MCF 10A (cell line): Measurements from ENCODE around the gene SCGB1D2. TPM values are rescaled to one million over a fixed set of nuclear protein-coding genes. Genes with fewer than 3 reads are reported as not detected.
A peak's percentile ranks its signal among the peaks of the same experiment; 100 is the strongest.

Experiments used
- BruUV-seq: library from RNA; stranded (reverse); fragments of 400-500 nt; replicated peaks from 2 replicates; lab custom pipeline; 2021; lab: Mats Ljungman, UMichigan
- CTCF ChIA-PET: fragments of 300-600 bp; sonication (Branson Sonifier 250); formaldehyde crosslinking; extraction: SDS; loops from one replicate; lab custom pipeline; 2021; ENCODE audit warnings: antibody characterized with exemption, inconsistent platforms; lab: Yijun Ruan, JAX
- POLR2A ChIA-PET: fragments of 300-600, 350-650 bp; sonication (Branson Sonifier 250); formaldehyde crosslinking; extraction: SDS; loops from one replicate; lab custom pipeline; 2020; ENCODE audit warnings: antibody characterized with exemption, inconsistent platforms; lab: Yijun Ruan, JAX
- DNase-seq: peaks from one replicate; pipeline ENCODE4 v3.0.0-alpha.2; 2018; ENCODE audit not compliant: unreplicated experiment
- H3K27ac Mint-ChIP-seq: one replicate; pipeline ENCODE4 v1.8.0; 2022; ENCODE audit warnings: mild to moderate bottlenecking, low read depth, mixed read lengths; ENCODE audit not compliant: unreplicated experiment
- H3K27me3 Mint-ChIP-seq: one replicate; pipeline ENCODE4 v1.8.0; 2022; ENCODE audit warnings: mixed read lengths; ENCODE audit not compliant: insufficient read depth, unreplicated experiment
- H3K36me3 Mint-ChIP-seq: one replicate; pipeline ENCODE4 v1.8.0; 2022; ENCODE audit warnings: mild to moderate bottlenecking, moderate library complexity, mixed read lengths; ENCODE audit not compliant: insufficient read depth, unreplicated experiment
- H3K4me1 Mint-ChIP-seq: one replicate; pipeline ENCODE4 v1.8.0; 2022; ENCODE audit warnings: mixed read lengths; ENCODE audit not compliant: insufficient read depth, unreplicated experiment
- H3K4me3 Mint-ChIP-seq: one replicate; pipeline ENCODE4 v1.8.0; 2022; ENCODE audit warnings: mild to moderate bottlenecking, moderate library complexity, mixed read lengths; ENCODE audit not compliant: unreplicated experiment
- H3K9me3 Mint-ChIP-seq: one replicate; pipeline ENCODE4 v1.8.0; 2022; ENCODE audit warnings: mixed read lengths; ENCODE audit not compliant: unreplicated experiment
- CTCF ChIP-seq: fragments of 200-600 bp; IDR thresholded peaks from one replicate; pipeline ENCODE4 v1.8.0; 2022; ENCODE audit warnings: antibody characterized with exemption, mild to moderate bottlenecking; ENCODE audit not compliant: unreplicated experiment
- intact Hi-C: fragments of 100-400 bp; cut with micrococcal nuclease; formaldehyde crosslinking; loops from 2 replicates; pipeline ENCODE4 v1.14.1; 2022
- total RNA-seq: library from RNA; stranded (reverse); gene quantifications from 2 replicates; pipeline ENCODE4 v1.2.3, GENCODE V29; 2022

Gene SCGB1D2
- total RNA-seq, 1 experiment from 2014 or later = not detected

GRCh38 chr11:62208785-62209144 lies 33.3 kb upstream of the SCGB1D2 start:
- Mint-ChIP-seq H3K27ac (no peak overlapping the region), H3K4me1 (peaks cover 6% of the 10 kb centered on the region), H3K36me3 (no peaks in the 10 kb centered on the region), H3K27me3 (peaks cover 23% of the 10 kb centered on the region), H3K4me3 (no peak overlapping the region), H3K9me3 (no peaks in the 10 kb centered on the region)
- no peak for DNase-seq
- intact Hi-C loops = loop anchor here (2.0 kb wide), 1 partner anchor 38 kb away; no protein-coding TSS in a partner anchor
- POLR2A ChIA-PET = no interaction called here
- BruUV-seq = no TSS peak
- no peak for TF ChIP-seq CTCF
- CTCF ChIA-PET = interaction anchor here (1.4 kb wide), 1 partner anchor 37 kb away, joined by 3 read pairs; no protein-coding TSS in a partner anchor

GRCh38 chr11:62217191-62217748 lies 24.8 kb upstream of the SCGB1D2 start:
- intact Hi-C loops = loop anchor here (1.0 kb wide), 2 partner anchors 94 to 161 kb away; no protein-coding TSS in a partner anchor
- Mint-ChIP-seq H3K27me3 (no peaks in the 10 kb centered on the region), H3K9me3 (peaks cover 6% of the 10 kb centered on the region), H3K36me3 (no peaks in the 10 kb centered on the region), H3K4me1 (no peaks in the 10 kb centered on the region), H3K27ac (no peak overlapping the region), H3K4me3 (no peak overlapping the region)
- no TSS peak for BruUV-seq
- ChIA-PET POLR2A (interaction anchor here (0.7 kb wide), 1 partner anchor 1328 kb away, joined by 3 read pairs; no protein-coding TSS in a partner anchor), CTCF (interaction anchor here (0.6 to 1.8 kb wide), 10 partner anchors 13 to 161 kb away, joined by 3 to 17 read pairs (median 4); no protein-coding TSS in a partner anchor)
- peak; percentile 36 for TF ChIP-seq CTCF
- peak; percentile 39 for DNase-seq

GRCh38 chr11:62221498-62221897 lies 20.5 kb upstream of the SCGB1D2 start:
- CTCF ChIA-PET = interaction anchor here (0.6 to 2.1 kb wide), 3 partner anchors 56 to 173 kb away, joined by 3 to 9 read pairs (median 3); no protein-coding TSS in a partner anchor
- POLR2A ChIA-PET = interaction anchor here (0.6 to 1.5 kb wide), 3 partner anchors 21 to 1287 kb away, joined by 3 read pairs; partner anchors contain the start of gene SCGB1D2
- H3K4me3 Mint-ChIP-seq = no peak overlapping the region
- intact Hi-C loops = no loop called here
- H3K4me1 Mint-ChIP-seq = no peaks in the 10 kb centered on the region
- H3K36me3 Mint-ChIP-seq = no peaks in the 10 kb centered on the region
- TF ChIP-seq CTCF = no peak
- no peak overlapping the region for H3K27ac Mint-ChIP-seq
- peaks cover 24% of the 10 kb centered on the region for H3K9me3 Mint-ChIP-seq
- BruUV-seq = no TSS peak
- H3K27me3 Mint-ChIP-seq = no peaks in the 10 kb centered on the region
- DNase-seq = no peak

- intact Hi-C loops = no loop called here
- peak; percentile 27 for DNase-seq
- BruUV-seq = no TSS peak
Observed at GRCh38 chr11:62223095-62223494, 18.9 kb upstream of the SCGB1D2 start.

More at GRCh38 chr11:62223095-62223494, 18.9 kb upstream of the SCGB1D2 start:
- no peak overlapping the region for H3K27ac Mint-ChIP-seq
- no peaks in the 10 kb centered on the region for H3K27me3 Mint-ChIP-seq
- no peak overlapping the region for H3K4me3 Mint-ChIP-seq
- no peaks in the 10 kb centered on the region for H3K4me1 Mint-ChIP-seq
- H3K9me3 Mint-ChIP-seq = peaks cover 24% of the 10 kb centered on the region
- ChIA-PET POLR2A (interaction anchor here (1.5 kb wide), 1 partner anchor 19 kb away, joined by 3 read pairs; the partner anchor contains the start of gene SCGB1D2), CTCF (interaction anchor here (1.5 to 2.1 kb wide), 2 partner anchors 10 to 88 kb away, joined by 4 to 9 read pairs; no protein-coding TSS in a partner anchor)
- no peaks in the 10 kb centered on the region for H3K36me3 Mint-ChIP-seq
- no peak for TF ChIP-seq CTCF
